Esophagus squamous epithelium (tissue), 4 donors: ENCODE measurements around the gene KCNK4.

Experiments
- POLR2A ChIP-seq, 4 donors: fragments of 450-650 bp; IDR thresholded peaks; one replicate each; pipeline ENCODE4 v1.6.1; 2017; ENCODE audit warnings: antibody characterized with exemption in 4 of 4, mild to moderate bottlenecking in 4 of 4, moderate library complexity in 3 of 4
- TF ChIP-seq, protein P1 (sequence below), 6 experiments: fragments of 450-650 bp in 4 of 6; fragments of 200-600 bp in 2 of 6; sonication (generic) in 2 of 6; IDR thresholded peaks; one replicate each; pipeline ENCODE4 v1.5.1; 2016 to 2019; ENCODE audit warnings: antibody characterized with exemption in 6 of 6, mild to moderate bottlenecking in 4 of 6, moderate library complexity in 4 of 6

DNA sequence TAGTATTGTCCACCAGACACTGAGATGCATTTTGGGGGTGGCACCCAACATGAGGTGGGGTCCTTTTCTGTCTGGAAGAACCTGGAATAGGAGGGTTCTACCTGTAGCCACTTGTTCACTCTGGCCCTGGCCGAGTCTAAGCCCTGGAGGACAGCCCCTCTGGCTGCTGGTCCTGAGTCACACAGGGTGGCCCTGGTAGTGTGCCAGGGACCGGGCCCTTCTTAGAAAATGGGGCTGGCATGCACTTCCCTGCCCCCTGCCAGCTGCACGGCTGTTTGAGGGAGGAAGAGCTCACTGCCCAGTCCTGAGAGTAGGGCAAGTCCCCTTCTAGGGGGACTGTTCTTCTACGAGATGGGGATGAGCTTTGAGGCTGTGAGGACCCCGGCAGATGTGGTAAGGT is 37.6 kb upstream of the KCNK4 start:
- TF ChIP-seq, protein P1, sequence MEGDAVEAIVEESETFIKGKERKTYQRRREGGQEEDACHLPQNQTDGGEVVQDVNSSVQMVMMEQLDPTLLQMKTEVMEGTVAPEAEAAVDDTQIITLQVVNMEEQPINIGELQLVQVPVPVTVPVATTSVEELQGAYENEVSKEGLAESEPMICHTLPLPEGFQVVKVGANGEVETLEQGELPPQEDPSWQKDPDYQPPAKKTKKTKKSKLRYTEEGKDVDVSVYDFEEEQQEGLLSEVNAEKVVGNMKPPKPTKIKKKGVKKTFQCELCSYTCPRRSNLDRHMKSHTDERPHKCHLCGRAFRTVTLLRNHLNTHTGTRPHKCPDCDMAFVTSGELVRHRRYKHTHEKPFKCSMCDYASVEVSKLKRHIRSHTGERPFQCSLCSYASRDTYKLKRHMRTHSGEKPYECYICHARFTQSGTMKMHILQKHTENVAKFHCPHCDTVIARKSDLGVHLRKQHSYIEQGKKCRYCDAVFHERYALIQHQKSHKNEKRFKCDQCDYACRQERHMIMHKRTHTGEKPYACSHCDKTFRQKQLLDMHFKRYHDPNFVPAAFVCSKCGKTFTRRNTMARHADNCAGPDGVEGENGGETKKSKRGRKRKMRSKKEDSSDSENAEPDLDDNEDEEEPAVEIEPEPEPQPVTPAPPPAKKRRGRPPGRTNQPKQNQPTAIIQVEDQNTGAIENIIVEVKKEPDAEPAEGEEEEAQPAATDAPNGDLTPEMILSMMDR (IDR thresholded peaks at IDR 0.05): no peak
- no peak for TF ChIP-seq POLR2A (IDR thresholded peaks at IDR 0.05)
